Measurements from ENCODE around the gene RHBDD2. TPM values are rescaled to one million over a fixed set of nuclear protein-coding genes. Genes with fewer than 3 reads are reported as not detected.
"Not testable (repeated sequence)": the region's sequence is repeated elsewhere in the genome, so short reads cannot be mapped to it uniquely, and the experiment has no call there.

The RHBDD2 gene
- total RNA-seq, 8 experiments from 2014 or later: 44.1 to 157 (median 73.2) TPM

DNA sequence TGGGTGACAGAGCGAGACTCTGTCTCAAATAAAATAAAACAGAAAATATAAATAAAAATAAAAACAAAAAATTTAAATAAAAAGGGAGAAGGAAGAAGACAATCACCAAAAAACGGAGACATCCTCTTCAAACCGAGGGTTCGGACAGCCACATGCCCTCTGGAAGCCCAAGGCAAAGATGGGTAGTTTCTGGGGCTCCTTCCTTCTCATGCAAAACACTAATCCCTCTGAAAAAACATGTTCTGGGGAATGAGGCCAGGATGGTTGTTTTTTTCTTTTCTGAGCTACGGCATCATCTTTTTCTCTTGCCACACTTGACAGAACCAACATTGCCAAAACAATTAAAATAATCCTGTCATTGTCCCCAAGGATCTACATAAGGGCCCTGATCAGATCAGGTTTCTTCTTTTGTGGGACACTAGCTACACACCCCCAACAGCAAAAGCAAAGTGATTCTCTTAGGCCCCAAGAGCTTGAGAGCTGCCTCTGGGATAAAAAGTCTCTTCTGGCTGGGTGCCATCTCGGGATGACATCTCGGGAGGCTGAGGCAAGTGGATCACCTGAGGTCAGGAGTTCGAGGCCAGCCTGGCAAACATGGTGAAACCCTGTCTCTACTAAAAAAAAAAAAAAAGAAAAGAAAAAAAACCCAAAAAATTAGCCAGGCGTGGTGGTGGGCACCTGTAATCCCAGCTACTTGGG, 21.9 kb downstream of the RHBDD2 start:
- no peak overlapping the region for H3K27ac ChIP-seq
- in situ Hi-C loops (cut with MboI; ENCODE audit: low pct_unique_long_range_greater_than_20kb in 2 of 9, low sequenced_read_pairs in 9 of 9, unreplicated experiment in 9 of 9): no loop called here

DNA sequence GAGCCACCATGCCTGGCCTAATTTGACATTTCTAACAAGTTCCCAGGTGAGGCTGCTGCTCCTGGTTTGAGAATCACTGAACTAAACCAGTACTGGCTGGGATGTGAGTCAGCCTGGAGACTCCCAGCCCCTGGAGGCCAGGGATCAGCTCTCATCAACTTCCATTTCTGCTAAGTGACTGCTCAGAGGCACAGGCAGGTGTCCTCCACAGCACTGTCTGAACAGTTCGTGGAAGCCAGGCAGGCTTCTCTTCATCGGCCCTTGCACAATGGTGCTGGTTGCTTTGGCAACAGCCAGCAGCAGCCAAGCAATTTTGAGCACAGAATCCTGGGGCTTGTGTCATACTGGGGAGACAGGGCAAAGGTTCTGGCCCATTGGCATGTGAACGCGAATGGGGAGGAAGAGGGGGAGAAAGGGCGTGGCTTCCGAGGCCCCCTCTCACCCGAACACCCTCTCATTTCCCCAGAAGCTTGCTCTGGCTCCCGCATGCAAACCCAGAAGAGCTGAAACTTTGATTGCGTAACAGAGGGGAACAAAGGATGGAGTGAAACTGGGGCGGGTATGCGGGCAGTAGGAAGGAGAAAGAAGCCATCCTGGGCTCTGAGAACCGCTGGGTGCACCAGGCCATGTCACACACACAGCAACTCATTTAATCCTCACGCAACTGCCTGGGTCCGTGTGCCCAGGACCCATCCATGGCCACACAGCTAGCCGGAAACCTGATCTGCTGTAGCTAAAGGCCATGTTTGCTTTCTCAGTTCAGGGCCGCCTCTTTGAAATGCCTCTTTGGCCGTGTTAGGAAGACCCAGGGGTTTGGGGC, 27.2 kb downstream of the RHBDD2 start:
- Histone ChIP-seq H3K27ac (peak overlapping the region; percentile 66 to 75), H3K4me3 (no peak overlapping the region), H3K4me1 (replicated peaks in 1 of 2) (peaks cover 9 to 11% of the 10 kb centered on the region in 2 donors)
- in situ Hi-C loops (cut with MboI; ENCODE audit: low pct_unique_long_range_greater_than_20kb in 2 of 9, low sequenced_read_pairs in 9 of 9, unreplicated experiment in 9 of 9): no loop called here
- 0 to 27% (median 14%) methylated on average over 1 to 13 of the region's 17 CpGs; no CpG with 5 or more reads in 2 of the 10 experiments for WGBS, 10 experiments
- ATAC-seq (replicated peaks in 6 of 8): peak; percentile 59 to 98 (median 97)

More for the DNA sequence above, 21.9 kb downstream of the RHBDD2 start:
- no peak for ATAC-seq (replicated peaks in 6 of 8)
- Histone ChIP-seq H3K4me3 (no peak overlapping the region), H3K4me1 (replicated peaks in 1 of 2) (peaks cover 3 to 10% of the 10 kb centered on the region in 2 donors)
- WGBS, 10 experiments: 70 to 91% (median 86%) methylated on average over 1 to 9 of the region's 9 CpGs; no CpG with 5 or more reads in 1 of the 10 experiments

GRCh38 chr7:75906991-75907667, 28.3 kb downstream of the RHBDD2 start:
- 40 to 100% (median 83%) methylated on average over 1 to 7 of the region's 10 CpGs for WGBS, 10 experiments
- no peak overlapping the region for H3K4me3 ChIP-seq
- ATAC-seq (replicated peaks in 6 of 8): no peak
- peaks cover 9 to 11% of the 10 kb centered on the region in 2 donors for H3K4me1 ChIP-seq (replicated peaks in 1 of 2)
- no peak overlapping the region for H3K27ac ChIP-seq
- in situ Hi-C loops (cut with MboI; ENCODE audit: low pct_unique_long_range_greater_than_20kb in 2 of 9, low sequenced_read_pairs in 9 of 9, unreplicated experiment in 9 of 9): no loop called here

DNA sequence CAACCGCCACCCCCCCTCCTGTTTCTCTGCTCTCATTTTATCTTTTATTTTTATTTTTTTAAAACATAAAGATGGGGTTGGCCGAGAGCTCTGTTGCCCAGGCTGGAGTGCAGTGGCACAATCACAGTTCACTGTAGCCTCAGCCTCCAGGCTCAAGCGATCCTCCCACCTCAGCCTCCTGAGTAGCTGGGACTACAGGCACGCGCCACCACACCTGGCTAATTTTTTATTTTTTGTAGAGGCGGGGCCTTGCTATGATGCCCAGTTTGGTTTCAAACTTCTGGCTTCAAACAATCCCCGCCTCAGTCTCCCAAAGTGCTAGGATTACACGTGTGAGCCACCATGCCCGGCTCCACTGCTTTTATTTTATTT, 28.8 kb downstream of the RHBDD2 start:
- in situ Hi-C loops (cut with MboI; ENCODE audit: low pct_unique_long_range_greater_than_20kb in 2 of 9, low sequenced_read_pairs in 9 of 9, unreplicated experiment in 9 of 9); H3K4me3 ChIP-seq; ATAC-seq (replicated peaks in 6 of 8); H3K27ac ChIP-seq: not testable (repeated sequence)
- 88 to 100% (median 97%) methylated on average over 1 to 7 of the region's 9 CpGs for WGBS, 10 experiments
- peaks cover 9 to 11% of the 10 kb centered on the region in 2 donors for H3K4me1 ChIP-seq (replicated peaks in 1 of 2)

- peaks cover 9 to 15% of the 10 kb centered on the region in 2 donors for H3K4me1 ChIP-seq (replicated peaks in 1 of 2)
- ATAC-seq (replicated peaks in 6 of 8): no peak
- 40 to 96% (median 91%) methylated on average over 2 to 5 of the region's 5 CpGs; no CpG with 5 or more reads in 1 of the 10 experiments for WGBS, 10 experiments
- in situ Hi-C loops (cut with MboI; ENCODE audit: low pct_unique_long_range_greater_than_20kb in 2 of 9, low sequenced_read_pairs in 9 of 9, unreplicated experiment in 9 of 9): no loop called here
- H3K4me3 ChIP-seq: no peak overlapping the region
- H3K27ac ChIP-seq: no peak overlapping the region
Observed at GRCh38 chr7:75909521-75910132, 30.8 kb downstream of the RHBDD2 start.

GRCh38 chr7:75911186-75911585, 32.4 kb downstream of the RHBDD2 start:
- not testable (repeated sequence) for ATAC-seq (replicated peaks in 6 of 8)
- 60 to 96% (median 85%) methylated on average over 1 to 8 of the region's 12 CpGs; no CpG with 5 or more reads in 3 of the 10 experiments for WGBS, 10 experiments

DNA sequence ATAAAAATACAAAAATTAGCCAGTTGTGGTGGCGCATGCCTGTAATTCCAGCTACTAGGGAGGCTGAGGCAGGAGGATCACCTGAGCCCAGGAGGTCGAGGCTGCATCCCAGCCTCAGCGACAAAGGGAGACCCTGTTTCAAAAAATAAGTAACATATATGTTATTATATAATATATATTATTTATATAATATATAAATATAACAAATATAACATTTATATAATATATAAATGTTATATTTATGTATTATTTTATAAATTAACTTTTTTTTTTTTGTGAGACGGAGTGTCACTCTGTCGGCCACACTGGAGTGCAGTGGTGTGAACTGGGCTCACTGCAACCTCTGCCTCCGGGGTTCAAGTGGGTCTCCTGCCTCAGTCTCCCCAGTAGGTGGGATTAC, 34.6 kb downstream of the RHBDD2 start:
- no peak overlapping the region for H3K4me3 ChIP-seq
- ATAC-seq (replicated peaks in 6 of 8): no peak
- WGBS, 10 experiments: 94 to 100% (median 100%) methylated on average over 1 to 5 of the region's 6 CpGs; no CpG with 5 or more reads in 1 of the 10 experiments
- in situ Hi-C loops (cut with MboI; ENCODE audit: low pct_unique_long_range_greater_than_20kb in 2 of 9, low sequenced_read_pairs in 9 of 9, unreplicated experiment in 9 of 9): no loop called here
- peaks cover 6 to 13% of the 10 kb centered on the region in 2 donors for H3K4me1 ChIP-seq (replicated peaks in 1 of 2)
- H3K27ac ChIP-seq: no peak overlapping the region

More at GRCh38 chr7:75911186-75911585, 32.4 kb downstream of the RHBDD2 start:
- in situ Hi-C loops (cut with MboI; ENCODE audit: low pct_unique_long_range_greater_than_20kb in 2 of 9, low sequenced_read_pairs in 9 of 9, unreplicated experiment in 9 of 9); H3K4me3 ChIP-seq; H3K27ac ChIP-seq: not testable (repeated sequence)
- peaks cover 6 to 11% of the 10 kb centered on the region in 2 donors for H3K4me1 ChIP-seq (replicated peaks in 1 of 2)

GRCh38 chr7:75914169-75914654, 35.4 kb downstream of the RHBDD2 start:
- WGBS, 10 experiments: 16 to 76% (median 27%) methylated on average over 4 to 11 of the region's 18 CpGs; no CpG with 5 or more reads in 5 of the 10 experiments
- H3K27ac ChIP-seq: peak overlapping the region; percentile 68 to 73
- peak in 2 of 8 experiments; percentile 20 to 21 for ATAC-seq (replicated peaks in 6 of 8)
- in situ Hi-C loops (cut with MboI; ENCODE audit: low pct_unique_long_range_greater_than_20kb in 2 of 9, low sequenced_read_pairs in 9 of 9, unreplicated experiment in 9 of 9): no loop called here
- peak overlapping the region; percentile 61 to 84 (median 73) for H3K4me3 ChIP-seq
- H3K4me1 ChIP-seq (replicated peaks in 1 of 2): peaks cover 6 to 13% of the 10 kb centered on the region in 2 donors

DNA sequence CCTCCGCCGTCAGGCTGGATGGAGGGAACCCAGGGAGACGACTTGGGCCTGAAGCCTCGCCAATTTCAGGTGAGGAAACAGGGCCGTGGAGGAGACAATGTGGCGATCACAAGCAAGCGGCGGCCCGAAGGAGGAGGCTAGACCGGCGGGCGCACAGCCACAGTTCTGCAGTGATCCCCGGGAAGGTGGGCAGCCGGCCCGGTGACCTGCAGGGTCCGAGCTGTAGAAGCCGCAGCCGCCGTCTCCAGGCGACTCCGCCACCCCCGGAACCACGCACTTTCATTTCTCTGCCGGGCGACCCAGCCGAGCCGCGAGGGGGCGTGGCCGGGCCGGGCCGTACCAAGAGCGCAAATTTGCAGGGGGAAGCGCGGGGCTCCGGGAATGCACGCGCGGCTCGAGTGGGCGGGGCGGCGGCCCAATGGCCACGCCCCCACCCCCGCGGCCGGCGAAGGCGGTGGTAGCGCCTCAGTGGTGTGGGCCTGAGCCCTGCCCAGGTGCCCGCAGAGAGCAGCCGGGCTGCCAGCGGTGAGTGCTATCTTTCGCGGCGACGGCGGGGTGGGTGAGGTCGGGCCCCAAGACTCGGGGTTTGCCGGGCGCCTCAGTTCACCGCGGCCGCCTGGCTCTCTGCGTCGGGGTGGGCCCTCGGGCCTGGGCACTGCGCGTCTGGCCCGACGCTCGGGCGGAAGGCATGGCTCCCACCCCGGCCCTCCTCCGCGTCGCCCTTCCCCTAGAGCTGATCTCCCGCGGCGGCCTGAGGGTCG, 36.0 kb downstream of the RHBDD2 start, which contains the start of gene POR:
POR (plus strand) TSS at position 501 of the 761 bp plus-strand sequence. CDS start 38,847 bp downstream, outside the sequence.
- in situ Hi-C loops (cut with MboI; ENCODE audit: low pct_unique_long_range_greater_than_20kb in 2 of 9, low sequenced_read_pairs in 9 of 9, unreplicated experiment in 9 of 9): no loop called here
- Histone ChIP-seq H3K4me1 (replicated peaks in 1 of 2) (peaks cover 6 to 13% of the 10 kb centered on the region in 2 donors), H3K4me3 (peak within 1 kb of the TSS; percentile 61 to 84 (median 73)), H3K27ac (peak within 1 kb of the TSS; percentile 68 to 73)
- peak; percentile 93 to 99 (median 96) for ATAC-seq (replicated peaks in 6 of 8)
- WGBS, 10 experiments: 0 to 7% (median 0%) methylated on average over 1 to 11 of the region's 82 CpGs; no CpG with 5 or more reads in 5 of the 10 experiments

- in situ Hi-C loops (cut with MboI; ENCODE audit: low pct_unique_long_range_greater_than_20kb in 2 of 9, low sequenced_read_pairs in 9 of 9, unreplicated experiment in 9 of 9): no loop called here
- Histone ChIP-seq H3K4me3 (peak overlapping the region; percentile 61 to 84 (median 73)), H3K4me1 (replicated peaks in 1 of 2) (peaks cover 6 to 13% of the 10 kb centered on the region in 2 donors), H3K27ac (peak overlapping the region in 1 of 2 donors; percentile 15)
- peak in 7 of 8 experiments; percentile 0 to 7 (median 3) for ATAC-seq (replicated peaks in 6 of 8)
- 0 to 40% (median 4%) methylated on average over 1 to 2 of the region's 32 CpGs; no CpG with 5 or more reads in 6 of the 10 experiments for WGBS, 10 experiments
Observed at GRCh38 chr7:75915416-75916156, 36.8 kb downstream of the RHBDD2 start.

DNA sequence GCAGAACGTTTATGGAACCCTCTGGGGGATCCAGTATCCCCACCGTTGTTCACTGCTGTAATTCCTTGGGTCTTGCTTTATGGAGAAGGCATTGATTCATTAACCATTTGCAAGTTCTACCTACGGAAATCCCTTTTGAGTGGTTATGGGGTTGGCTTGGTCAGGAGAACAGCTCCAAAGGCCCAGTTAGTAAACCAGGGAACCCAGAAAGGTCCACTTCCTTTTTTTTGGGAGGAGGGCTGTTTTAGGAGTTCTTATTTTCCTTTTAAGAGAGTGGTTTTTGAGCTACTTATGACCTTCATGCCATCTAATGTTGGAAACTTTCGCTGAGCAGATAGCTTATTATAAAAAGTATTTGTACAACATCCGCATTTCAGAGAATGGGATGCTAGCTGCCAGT, 37.4 kb downstream of the RHBDD2 start:
- H3K27ac ChIP-seq: no peak overlapping the region
- peaks cover 6 to 13% of the 10 kb centered on the region in 2 donors for H3K4me1 ChIP-seq (replicated peaks in 1 of 2)
- no peak for ATAC-seq (replicated peaks in 6 of 8)
- peak overlapping the region; percentile 61 to 84 (median 73) for H3K4me3 ChIP-seq
- in situ Hi-C loops (cut with MboI; ENCODE audit: low pct_unique_long_range_greater_than_20kb in 2 of 9, low sequenced_read_pairs in 9 of 9, unreplicated experiment in 9 of 9): no loop called here
- 0 to 92% (median 51%) methylated on average over 1 to 5 of the region's 5 CpGs for WGBS, 10 experiments

All from motor neuron (in vitro differentiated cells).